Choroid plexus epithelial cell (primary cell): Measurements from ENCODE around the gene HNRNPC.

Source experiments
- DNase-seq: peaks from one replicate; pipeline ENCODE4 v3.0.0-alpha.2; 2010; ENCODE audit warnings: low read depth
- H3K4me3 ChIP-seq: 2 replicates; pipeline ENCODE4 v1.5.1; 2011; ENCODE audit warnings: low read depth, mild to moderate bottlenecking, control low read depth, low read length, moderate library complexity
- TF ChIP-seq, protein P1 (sequence below): conservative IDR thresholded peaks from 2 replicates; pipeline ENCODE4 v1.5.1; 2011; ENCODE audit warnings: low read depth, mild to moderate bottlenecking, control low read depth, inconsistent platforms, low read length, moderate library complexity

Gene HNRNPC

DNA sequence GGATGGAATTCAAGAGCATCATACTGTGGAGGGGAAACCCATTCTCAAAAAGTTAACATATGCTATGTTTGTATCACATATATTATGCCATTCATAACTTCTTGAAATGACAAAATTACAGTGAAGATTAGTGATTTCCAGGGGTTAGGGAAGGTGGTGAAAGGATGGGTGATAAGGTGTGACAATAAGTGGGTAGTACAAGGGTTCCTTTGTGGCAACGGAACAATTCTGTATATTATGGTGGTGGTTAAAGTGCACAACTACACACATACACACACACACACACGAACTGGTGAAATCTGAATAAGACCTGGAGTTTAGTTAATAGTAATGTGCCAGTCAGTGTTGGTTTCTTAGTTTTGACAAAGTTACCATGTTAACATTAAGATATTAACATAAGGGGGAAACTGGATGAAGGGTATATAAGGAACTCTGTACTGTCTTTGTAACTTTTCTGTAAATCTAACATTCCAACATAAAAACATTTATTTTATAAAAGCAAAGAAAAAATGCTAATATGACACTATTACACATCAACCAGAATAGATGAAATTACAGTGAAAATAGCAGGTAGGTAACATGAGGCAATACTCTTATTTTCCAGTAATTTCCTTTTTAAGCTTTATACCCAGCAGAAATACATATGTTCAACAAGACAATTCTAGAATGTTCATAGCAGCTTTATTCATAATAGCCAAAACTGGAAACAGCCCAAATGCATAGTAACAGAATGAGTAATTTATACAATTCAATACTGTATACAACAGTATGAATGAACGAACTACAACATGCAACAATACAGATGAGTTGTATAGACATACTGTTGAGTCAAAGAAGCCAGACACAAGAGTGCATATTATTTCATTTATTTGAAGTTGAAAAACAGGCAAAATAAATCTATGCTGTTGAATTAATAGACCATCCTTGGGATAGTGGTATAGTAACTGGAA, 69.4 kb downstream of the HNRNPC start:
- TF ChIP-seq, protein P1, sequence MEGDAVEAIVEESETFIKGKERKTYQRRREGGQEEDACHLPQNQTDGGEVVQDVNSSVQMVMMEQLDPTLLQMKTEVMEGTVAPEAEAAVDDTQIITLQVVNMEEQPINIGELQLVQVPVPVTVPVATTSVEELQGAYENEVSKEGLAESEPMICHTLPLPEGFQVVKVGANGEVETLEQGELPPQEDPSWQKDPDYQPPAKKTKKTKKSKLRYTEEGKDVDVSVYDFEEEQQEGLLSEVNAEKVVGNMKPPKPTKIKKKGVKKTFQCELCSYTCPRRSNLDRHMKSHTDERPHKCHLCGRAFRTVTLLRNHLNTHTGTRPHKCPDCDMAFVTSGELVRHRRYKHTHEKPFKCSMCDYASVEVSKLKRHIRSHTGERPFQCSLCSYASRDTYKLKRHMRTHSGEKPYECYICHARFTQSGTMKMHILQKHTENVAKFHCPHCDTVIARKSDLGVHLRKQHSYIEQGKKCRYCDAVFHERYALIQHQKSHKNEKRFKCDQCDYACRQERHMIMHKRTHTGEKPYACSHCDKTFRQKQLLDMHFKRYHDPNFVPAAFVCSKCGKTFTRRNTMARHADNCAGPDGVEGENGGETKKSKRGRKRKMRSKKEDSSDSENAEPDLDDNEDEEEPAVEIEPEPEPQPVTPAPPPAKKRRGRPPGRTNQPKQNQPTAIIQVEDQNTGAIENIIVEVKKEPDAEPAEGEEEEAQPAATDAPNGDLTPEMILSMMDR, result no peak
- no peak for DNase-seq
- no peak overlapping the region for H3K4me3 ChIP-seq

DNA sequence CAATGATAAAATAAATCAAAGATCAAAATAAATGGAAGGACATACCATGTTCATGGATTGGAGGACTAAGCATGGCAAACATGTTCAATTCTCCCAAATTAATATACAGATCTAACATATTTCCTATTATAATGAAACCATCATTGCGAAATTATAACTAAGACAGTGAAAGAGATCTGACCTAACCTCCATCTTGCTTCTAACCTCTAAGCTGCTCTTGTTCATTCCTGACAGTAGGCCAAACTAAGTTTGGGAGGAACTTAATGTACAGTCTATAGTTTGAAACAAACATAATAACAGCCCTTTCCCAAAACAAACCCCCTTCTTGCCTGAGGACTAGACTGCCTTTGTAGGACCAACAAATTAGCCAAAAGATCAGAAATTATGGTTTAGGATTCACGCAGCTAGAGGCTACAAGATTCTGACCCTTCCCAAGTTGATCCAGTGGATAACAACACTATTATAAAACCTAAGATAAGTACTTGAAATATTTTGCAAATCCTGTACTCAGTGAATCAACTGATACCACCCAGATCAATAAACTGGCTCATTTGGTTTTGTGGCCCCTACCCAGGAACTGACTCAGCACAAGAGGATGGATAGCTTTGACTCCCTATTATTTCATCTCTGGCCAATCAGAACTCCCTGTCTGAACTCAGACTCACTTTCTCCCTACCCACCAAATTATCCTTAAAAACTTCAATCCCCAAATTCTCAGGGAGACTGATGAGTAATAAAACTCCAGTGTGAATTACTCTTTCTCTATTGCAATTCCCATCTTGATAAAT, 71.6 kb downstream of the HNRNPC start:
- TF ChIP-seq, protein P1, result no peak
- no peak for DNase-seq
- H3K4me3 ChIP-seq, result no peak overlapping the region

DNA sequence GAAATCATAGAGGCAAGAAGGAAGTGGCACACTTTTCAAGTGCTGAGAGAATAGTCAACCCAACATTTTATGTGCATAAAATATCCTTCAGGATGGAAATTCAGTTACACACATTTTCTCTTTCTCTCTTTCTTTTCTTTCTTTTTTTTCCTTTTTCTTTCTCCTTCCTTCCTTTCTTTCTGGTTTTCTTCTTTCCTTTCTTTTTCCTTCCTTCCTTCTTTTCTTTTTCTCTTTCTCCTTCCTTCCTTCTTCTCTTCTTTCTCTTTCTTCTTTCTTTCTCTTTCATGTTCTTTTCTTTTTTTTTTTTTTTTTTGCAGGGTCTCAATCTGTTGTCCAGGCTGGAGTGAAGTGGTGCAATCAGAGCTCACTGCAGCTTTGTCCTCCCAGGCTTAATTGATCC, 74.6 kb downstream of the HNRNPC start:
- DNase-seq, result no peak
- H3K4me3 ChIP-seq, result no peak overlapping the region
- TF ChIP-seq, protein P1, result no peak

DNA sequence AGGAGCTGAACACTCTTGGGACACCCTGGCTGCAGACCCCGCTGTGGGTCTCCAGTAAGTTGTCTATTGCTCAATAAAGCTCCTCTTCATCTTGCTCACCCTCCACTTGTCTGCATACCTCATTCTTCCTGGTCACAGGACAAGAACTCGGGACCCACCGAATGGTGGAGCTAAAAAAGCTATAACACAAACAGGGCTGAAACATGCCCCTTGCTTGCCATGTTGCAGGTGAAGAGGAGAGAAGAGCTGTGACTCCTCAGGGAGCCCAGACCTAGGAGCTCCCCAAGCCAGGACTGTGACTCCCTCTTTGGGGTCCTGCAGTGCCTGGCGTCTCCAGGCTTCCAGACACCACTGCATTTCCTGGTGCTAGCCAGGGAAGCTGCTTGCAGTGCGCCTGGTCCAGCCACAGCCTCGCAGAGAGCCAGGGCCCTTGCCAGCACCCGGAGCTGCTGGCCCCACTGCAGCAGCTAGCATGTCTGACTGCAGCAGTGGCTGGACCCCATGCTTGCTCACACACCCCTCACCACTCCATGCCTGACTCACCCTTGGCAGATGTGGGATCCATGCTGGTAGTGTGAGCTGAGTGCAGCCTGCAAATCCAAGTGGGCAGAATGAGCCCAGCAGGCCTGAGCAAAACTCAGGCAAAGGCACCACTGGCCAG, 76.2 kb downstream of the HNRNPC start:
- no peak for DNase-seq
- no peak overlapping the region for H3K4me3 ChIP-seq

DNA sequence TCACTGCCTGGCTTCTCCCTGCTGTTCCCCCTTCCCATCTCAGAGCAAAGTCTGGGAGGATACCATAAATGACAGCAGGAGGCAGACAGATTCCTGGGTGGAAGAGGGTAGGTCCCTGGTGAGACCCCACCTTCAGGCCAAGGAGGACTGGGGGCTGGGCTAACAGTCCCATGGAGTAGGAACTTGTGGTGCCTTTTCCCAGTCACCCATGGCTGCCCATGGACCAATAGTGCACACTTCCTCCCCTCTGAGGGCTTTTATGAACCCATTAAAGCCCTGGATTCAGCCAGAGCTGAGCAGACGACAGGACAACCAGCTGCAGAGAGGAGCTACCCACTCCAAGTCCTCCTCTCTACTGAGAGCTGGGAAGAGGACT, 76.8 kb downstream of the HNRNPC start:
- TF ChIP-seq, protein P1, result no peak
- DNase-seq, result no peak
- no peak overlapping the region for H3K4me3 ChIP-seq

More for the DNA sequence above, 76.2 kb downstream of the HNRNPC start:
- TF ChIP-seq, protein P1, result no peak

DNA sequence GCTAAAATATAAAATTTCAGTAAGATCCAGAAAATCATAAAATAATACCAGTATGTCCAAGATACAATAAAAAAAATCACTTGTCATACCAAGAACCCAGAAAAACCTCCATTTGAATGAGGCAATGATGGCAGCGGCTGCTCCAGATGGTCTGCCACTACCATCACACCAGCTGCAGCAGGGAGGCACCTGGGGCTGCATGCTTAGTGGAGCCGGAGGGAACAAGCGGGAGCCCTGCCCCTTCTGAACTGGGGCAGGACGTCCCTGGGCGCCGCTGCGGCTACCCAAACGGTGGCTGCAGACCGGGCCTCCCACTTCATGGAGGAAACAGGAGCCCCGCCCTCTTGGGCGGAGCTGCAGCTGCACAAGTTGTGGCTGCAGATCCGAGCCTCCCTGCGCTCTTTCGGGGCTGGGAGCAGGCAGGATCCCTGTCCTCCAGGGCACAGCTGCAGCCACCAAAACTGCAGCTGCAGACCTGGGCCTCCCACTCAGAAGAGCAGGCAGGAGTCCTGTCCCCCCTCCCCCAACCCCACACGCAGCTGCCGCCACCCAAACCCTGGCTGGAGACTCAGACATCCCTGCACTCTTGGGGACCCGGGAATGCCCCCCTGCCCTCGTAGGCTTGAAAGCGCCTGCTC, 77.3 kb downstream of the HNRNPC start:
- H3K4me3 ChIP-seq, result peak overlapping the region; percentile 43
- TF ChIP-seq, protein P1, result no peak
- peak; percentile 39 for DNase-seq
